ENCODE data around the gene DCTN4.

The DCTN4 gene

GRCh38 chr5:150660108-150660831, 98.5 kb downstream of the DCTN4 start:
- no peak overlapping the region for H3K4me3 Mint-ChIP-seq
- DNase-seq (ENCODE audit: low spot score in 2 of 2) (no peak), ATAC-seq (ENCODE audit: low read depth) (no peak)
- no peak overlapping the region for H3K27ac Mint-ChIP-seq
- H3K36me3 Mint-ChIP-seq = no peaks in the 10 kb centered on the region
- no peaks in the 10 kb centered on the region for H3K9me3 Mint-ChIP-seq
- H3K27me3 Mint-ChIP-seq = peaks cover 5% of the 10 kb centered on the region
- peaks cover 9% of the 10 kb centered on the region for H3K4me1 Mint-ChIP-seq

DNA sequence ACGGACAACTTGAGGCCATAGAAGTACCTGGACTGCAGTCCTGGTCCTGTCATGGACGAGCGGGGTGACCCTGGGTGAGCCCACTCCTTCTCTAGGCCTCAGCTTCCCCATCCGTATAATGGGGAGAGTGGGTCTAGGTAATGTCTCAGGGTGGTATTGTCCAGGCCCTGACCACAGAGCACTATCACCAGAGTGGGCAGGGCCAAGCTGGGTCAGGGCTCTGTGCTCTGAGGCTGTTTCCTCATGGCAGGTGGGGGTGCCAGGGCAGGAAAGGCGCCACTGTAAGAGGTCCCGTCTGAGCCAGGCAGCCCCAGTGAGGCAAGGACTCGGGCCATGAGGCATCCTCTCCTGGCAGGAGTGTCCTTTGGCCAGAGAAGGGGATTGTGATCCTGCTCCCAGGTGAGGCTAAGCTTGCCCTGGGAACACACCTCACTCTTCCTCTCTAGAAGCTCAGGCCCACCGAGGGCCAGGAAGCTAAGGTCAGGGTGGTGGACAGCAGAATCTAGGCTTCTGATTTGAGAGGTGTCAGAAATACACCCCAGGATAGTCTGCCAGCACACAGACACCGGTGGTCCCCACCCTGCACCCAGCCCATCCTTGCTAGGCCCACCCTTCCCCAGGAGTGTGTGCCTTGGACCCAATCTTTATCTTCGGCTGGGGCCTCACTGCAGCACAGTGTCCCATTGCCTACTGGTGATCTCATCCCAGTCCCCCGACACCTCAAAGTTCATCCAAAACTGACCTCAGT, 99.3 kb downstream of the DCTN4 start:
- Mint-ChIP-seq H3K4me3 (no peak overlapping the region), H3K4me1 (peaks cover 9% of the 10 kb centered on the region), H3K9me3 (no peaks in the 10 kb centered on the region), H3K27ac (no peak overlapping the region), H3K36me3 (no peaks in the 10 kb centered on the region), H3K27me3 (peaks cover 5% of the 10 kb centered on the region)
- DNase-seq (ENCODE audit: low spot score in 2 of 2) = no peak
- ATAC-seq (ENCODE audit: low read depth) = no peak

- Mint-ChIP-seq H3K27ac (no peak overlapping the region), H3K36me3 (no peaks in the 10 kb centered on the region), H3K4me3 (no peak overlapping the region), H3K9me3 (no peaks in the 10 kb centered on the region), H3K4me1 (peaks cover 12% of the 10 kb centered on the region), H3K27me3 (peaks cover 5% of the 10 kb centered on the region)
- ATAC-seq (ENCODE audit: low read depth) (no peak), DNase-seq (ENCODE audit: low spot score in 2 of 2) (no peak)
These were observed 100.0 kb downstream of the DCTN4 start for GRCh38 chr5:150658699-150659265.
